Sigmoid colon (tissue), 7 donors: ENCODE data around the gene FIGLA. TPM values are rescaled to one million over a fixed set of nuclear protein-coding genes. Genes with fewer than 3 reads are reported as not detected.

Experiments used
- DNase-seq: peaks from one replicate; pipeline ENCODE4 v3.0.0-alpha.2; 2019
- H3K27ac ChIP-seq, 4 donors: fragments of 200-600 bp; sonication (generic); one replicate each; pipeline ENCODE4 v1.5.1; 2016 to 2019; ENCODE audit warnings: mild to moderate bottlenecking in 1 of 4
- H3K27me3 ChIP-seq, 3 donors: fragments of 200-600 bp; sonication (generic); one replicate each; pipeline ENCODE4 v1.5.1; 2019; ENCODE audit warnings: mild to moderate bottlenecking in 1 of 3
- H3K36me3 ChIP-seq, 4 donors: fragments of 200-600 bp; sonication (generic); one replicate each; pipeline ENCODE4 v1.5.1; 2016 to 2019
- H3K4me1 ChIP-seq, 4 donors: fragments of 200-600 bp; sonication (generic); one replicate each; pipeline ENCODE4 v1.5.1; 2017 to 2019
- H3K4me3 ChIP-seq, 4 donors: fragments of 200-600 bp; sonication (generic); one replicate each; pipeline ENCODE4 v1.5.1; 2017 to 2019; ENCODE audit warnings: mild to moderate bottlenecking in 2 of 4, moderate library complexity in 1 of 4
- H3K9me3 ChIP-seq, 4 donors: fragments of 200-600 bp in 3 of 4; sonication (generic) in 3 of 4; one replicate each; pipeline versions ENCODE4 v1.5.1 to v1.6.1; 2013 to 2019
- EP300 ChIP-seq, 4 donors: sonication (generic); formaldehyde crosslinking; IDR thresholded peaks; one replicate each; pipeline ENCODE4 v1.6.1; 2017; ENCODE audit warnings: antibody characterized with exemption in 4 of 4
- POLR2A ChIP-seq, 2 donors: fragments of 450-650 bp; IDR thresholded peaks; one replicate each; pipeline ENCODE4 v1.6.1; 2016; ENCODE audit warnings: antibody characterized with exemption in 2 of 2, mild to moderate bottlenecking in 2 of 2, moderate library complexity in 2 of 2
- POLR2AphosphoS5 ChIP-seq, 4 donors: sonication (generic); formaldehyde crosslinking; IDR thresholded peaks; one replicate each; pipeline ENCODE4 v1.6.1; 2017; ENCODE audit warnings: antibody characterized with exemption in 4 of 4
- WGBS, 2 donors: extraction: QIAGEN DNeasy Blood & Tissue Kit; methylation state at CpG; one replicate each; pipeline ENCODE4 v1.1.7; 2013; 5-methylcytosine and 5-hydroxymethylcytosine counted together
- intact Hi-C: fragments of 100-400 bp; cut with DNase I; formaldehyde crosslinking; loops from one replicate; pipeline ENCODE4 v1.15.1; 2023
- polyA plus RNA-seq, 3 donors: library from polyadenylated mRNA; stranded (reverse); fragments of 200-250 nt; gene quantifications; one replicate each; pipeline ENCODE4 v1.2.3, GENCODE V29; 2013
- total RNA-seq, 4 donors: library from RNA; depleted of rRNA; stranded (reverse); fragments of >200 nt; gene quantifications; one replicate each; pipeline ENCODE4 v1.1.0, GENCODE V29; 2016
- TF ChIP-seq, protein P1 (sequence below), 4 experiments: fragments of 450-650 bp in 3 of 4; fragments of 200-600 bp in 1 of 4; IDR thresholded peaks; one replicate each; pipeline ENCODE4 v1.5.1; 2016 to 2019; ENCODE audit warnings: antibody characterized with exemption in 4 of 4, mild to moderate bottlenecking in 3 of 4, moderate library complexity in 2 of 4
- donor health status: healthy with polysubstance abuse.
- donor health status: Bipolar disorder and iron deficiency.
- donor health status: healthy.

FIGLA gene
- total and polyA plus RNA-seq, 7 donors = not detected

DNA sequence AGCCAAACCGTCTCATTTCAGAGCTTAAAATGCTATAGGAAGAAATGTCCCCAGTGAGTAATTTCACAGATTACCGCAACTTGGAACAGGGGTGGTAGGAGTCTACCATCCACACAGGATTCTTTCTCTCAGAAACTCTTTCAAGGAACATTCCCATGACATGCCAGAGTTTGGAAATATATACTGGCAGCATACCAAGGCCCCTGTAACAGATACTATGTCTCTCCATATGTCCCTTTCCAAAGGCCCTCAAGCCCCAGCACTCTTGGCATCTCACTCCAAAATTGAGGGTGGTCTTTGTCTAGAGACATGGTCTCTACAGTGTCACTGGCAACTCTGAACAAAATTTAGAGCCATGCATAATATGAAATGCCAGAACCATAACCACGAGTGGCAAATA is 11.0 kb downstream of the FIGLA start:
- H3K4me1 ChIP-seq = no peaks in the 10 kb centered on the region
- WGBS, 2 donors = 57 to 76% methylated on average over 3 of the region's 3 CpGs
- H3K27ac ChIP-seq = no peak overlapping the region
- intact Hi-C loops = no loop called here
- H3K36me3 ChIP-seq = no peaks in the 10 kb centered on the region
- no peak overlapping the region for H3K4me3 ChIP-seq
- peaks cover 0 to 4% (median 0%) of the 10 kb centered on the region in 4 donors for H3K9me3 ChIP-seq
- TF ChIP-seq EP300 (IDR thresholded peaks at IDR 0.05) (no peak), POLR2A (IDR thresholded peaks at IDR 0.05) (no peak), POLR2AphosphoS5 (IDR thresholded peaks at IDR 0.05) (no peak)
- TF ChIP-seq, protein P1, sequence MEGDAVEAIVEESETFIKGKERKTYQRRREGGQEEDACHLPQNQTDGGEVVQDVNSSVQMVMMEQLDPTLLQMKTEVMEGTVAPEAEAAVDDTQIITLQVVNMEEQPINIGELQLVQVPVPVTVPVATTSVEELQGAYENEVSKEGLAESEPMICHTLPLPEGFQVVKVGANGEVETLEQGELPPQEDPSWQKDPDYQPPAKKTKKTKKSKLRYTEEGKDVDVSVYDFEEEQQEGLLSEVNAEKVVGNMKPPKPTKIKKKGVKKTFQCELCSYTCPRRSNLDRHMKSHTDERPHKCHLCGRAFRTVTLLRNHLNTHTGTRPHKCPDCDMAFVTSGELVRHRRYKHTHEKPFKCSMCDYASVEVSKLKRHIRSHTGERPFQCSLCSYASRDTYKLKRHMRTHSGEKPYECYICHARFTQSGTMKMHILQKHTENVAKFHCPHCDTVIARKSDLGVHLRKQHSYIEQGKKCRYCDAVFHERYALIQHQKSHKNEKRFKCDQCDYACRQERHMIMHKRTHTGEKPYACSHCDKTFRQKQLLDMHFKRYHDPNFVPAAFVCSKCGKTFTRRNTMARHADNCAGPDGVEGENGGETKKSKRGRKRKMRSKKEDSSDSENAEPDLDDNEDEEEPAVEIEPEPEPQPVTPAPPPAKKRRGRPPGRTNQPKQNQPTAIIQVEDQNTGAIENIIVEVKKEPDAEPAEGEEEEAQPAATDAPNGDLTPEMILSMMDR (IDR thresholded peaks at IDR 0.05) = no peak
- peaks cover 0 to 12% (median 0%) of the 10 kb centered on the region in 3 donors for H3K27me3 ChIP-seq
- no peak for DNase-seq

DNA sequence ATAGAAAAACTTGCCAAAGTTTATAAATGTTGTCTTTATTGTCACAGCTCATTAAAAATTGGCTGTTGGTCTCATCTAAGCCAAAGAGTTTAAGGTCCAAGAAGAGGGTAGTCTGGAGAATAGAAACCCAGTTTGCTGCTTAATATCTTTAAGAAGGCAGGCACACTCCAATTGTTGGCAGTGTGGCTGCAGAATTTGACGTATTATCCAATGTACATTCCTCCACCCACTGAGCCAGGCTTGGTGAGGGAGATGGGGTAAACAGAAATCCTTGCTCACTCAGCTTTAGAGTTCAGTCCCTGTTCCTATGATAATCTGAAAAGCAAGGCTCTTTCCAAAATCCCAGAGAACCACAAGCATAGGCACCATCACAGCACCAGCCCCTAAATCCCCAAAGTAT is 11.8 kb downstream of the FIGLA start:
- Histone ChIP-seq H3K27me3 (peaks cover 0 to 13% (median 6%) of the 10 kb centered on the region in 3 donors), H3K36me3 (no peaks in the 10 kb centered on the region), H3K27ac (no peak overlapping the region), H3K9me3 (peaks cover 0 to 4% (median 0%) of the 10 kb centered on the region in 4 donors), H3K4me3 (no peak overlapping the region), H3K4me1 (no peaks in the 10 kb centered on the region)
- intact Hi-C loops = no loop called here
- TF ChIP-seq, protein P1 (IDR thresholded peaks at IDR 0.05) = no peak
- TF ChIP-seq EP300 (IDR thresholded peaks at IDR 0.05) (no peak), POLR2A (IDR thresholded peaks at IDR 0.05) (no peak), POLR2AphosphoS5 (IDR thresholded peaks at IDR 0.05) (no peak)
- DNase-seq = no peak
- WGBS, 2 donors = 57 to 68% methylated on average over 1 of the region's 1 CpG

DNA sequence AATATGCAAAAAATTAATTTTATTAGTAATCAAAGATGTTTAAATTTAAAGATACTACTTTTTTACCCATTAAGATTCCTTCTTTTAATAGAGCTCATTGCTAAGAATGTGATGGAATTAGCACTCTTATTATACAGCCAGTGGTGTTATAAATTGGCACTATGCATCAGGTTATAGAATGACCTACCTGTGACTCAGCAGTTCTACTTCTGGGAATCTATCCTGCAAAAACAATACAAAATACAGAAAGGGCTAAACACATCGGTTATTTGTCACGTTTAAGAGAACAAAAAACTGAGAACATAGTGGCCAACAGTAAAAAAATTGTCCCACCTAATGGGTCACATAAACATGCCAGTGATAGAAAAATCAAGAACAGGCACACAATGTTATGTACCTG is 13.0 kb downstream of the FIGLA start:
- peaks cover 0 to 23% (median 13%) of the 10 kb centered on the region in 3 donors for H3K27me3 ChIP-seq
- TF ChIP-seq, protein P1 (IDR thresholded peaks at IDR 0.05) = no peak
- TF ChIP-seq POLR2AphosphoS5 (IDR thresholded peaks at IDR 0.05) (no peak), EP300 (IDR thresholded peaks at IDR 0.05) (no peak), POLR2A (IDR thresholded peaks at IDR 0.05) (no peak)
- no peak overlapping the region for H3K4me3 ChIP-seq
- no peaks in the 10 kb centered on the region for H3K36me3 ChIP-seq
- H3K9me3 ChIP-seq = peaks cover 0 to 4% (median 0%) of the 10 kb centered on the region in 4 donors
- DNase-seq = no peak
- 65 to 69% methylated on average over 2 of the region's 2 CpGs for WGBS, 2 donors
- no peak overlapping the region for H3K27ac ChIP-seq
- no peaks in the 10 kb centered on the region for H3K4me1 ChIP-seq
- intact Hi-C loops = no loop called here

DNA sequence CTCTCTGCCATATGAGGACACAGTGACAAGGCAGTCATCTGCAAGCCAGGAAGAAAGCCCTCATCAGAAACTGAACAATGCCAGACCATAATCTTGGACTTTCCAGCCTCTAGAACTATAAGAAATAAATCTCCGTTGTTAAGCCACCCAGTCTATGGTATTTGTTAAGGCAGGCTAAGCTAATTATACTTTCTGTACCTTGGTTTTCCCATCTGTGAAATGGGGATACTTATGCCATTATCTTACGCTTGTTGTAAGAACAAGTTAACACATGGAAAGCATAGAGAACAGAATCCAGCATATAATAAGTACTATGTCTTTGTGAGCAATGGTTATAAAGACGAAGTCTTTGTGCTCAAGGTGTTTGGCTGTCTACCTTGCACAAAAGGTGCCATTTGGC is 14.2 kb downstream of the FIGLA start:
- TF ChIP-seq, protein P1 (IDR thresholded peaks at IDR 0.05) = no peak
- TF ChIP-seq POLR2A (IDR thresholded peaks at IDR 0.05) (no peak), POLR2AphosphoS5 (IDR thresholded peaks at IDR 0.05) (no peak), EP300 (IDR thresholded peaks at IDR 0.05) (no peak)
- Histone ChIP-seq H3K4me1 (no peaks in the 10 kb centered on the region), H3K36me3 (no peaks in the 10 kb centered on the region), H3K4me3 (no peak overlapping the region), H3K27me3 (peaks cover 0 to 24% (median 13%) of the 10 kb centered on the region in 3 donors), H3K27ac (no peak overlapping the region), H3K9me3 (peaks cover 0 to 4% (median 0%) of the 10 kb centered on the region in 4 donors)
- 90 to 94% methylated on average over 3 of the region's 3 CpGs for WGBS, 2 donors
- intact Hi-C loops = no loop called here
- DNase-seq = no peak

DNA sequence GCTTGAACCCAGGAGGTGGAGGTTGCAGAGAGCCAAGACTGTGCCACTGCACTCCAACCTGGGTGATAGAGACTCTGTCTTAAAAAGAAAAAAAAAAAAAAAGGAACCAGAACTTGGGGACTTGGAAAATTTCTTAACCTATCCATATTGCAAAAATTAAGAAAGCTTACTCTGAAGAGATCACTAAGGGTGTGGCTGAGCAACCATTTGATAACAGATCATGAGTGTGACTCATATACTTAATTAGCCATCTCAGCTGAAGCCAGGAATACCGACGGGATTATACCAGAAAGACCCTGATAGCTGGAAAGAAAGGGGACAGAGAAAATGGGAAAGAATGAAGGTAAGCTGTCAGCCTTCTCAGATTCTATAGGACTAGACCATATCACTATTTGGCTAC is 15.3 kb downstream of the FIGLA start:
- Histone ChIP-seq H3K4me1 (no peaks in the 10 kb centered on the region), H3K27ac (no peak overlapping the region), H3K9me3 (peaks cover 0 to 4% (median 0%) of the 10 kb centered on the region in 4 donors), H3K36me3 (no peaks in the 10 kb centered on the region), H3K27me3 (peaks cover 0 to 24% (median 13%) of the 10 kb centered on the region in 3 donors), H3K4me3 (no peak overlapping the region)
- intact Hi-C loops = no loop called here
- no peak for DNase-seq
- TF ChIP-seq POLR2A (IDR thresholded peaks at IDR 0.05) = no peak
- TF ChIP-seq POLR2AphosphoS5 (IDR thresholded peaks at IDR 0.05) = no peak
- TF ChIP-seq, protein P1 (IDR thresholded peaks at IDR 0.05) = no peak
- TF ChIP-seq EP300 (IDR thresholded peaks at IDR 0.05) = no peak
- 18 to 67% methylated on average over 2 of the region's 2 CpGs for WGBS, 2 donors
